ENCODE measurements around the gene BLACAT1.

GRCh38 chr1:205492774-205493173 is 36.9 kb upstream of the BLACAT1 start:
- TF ChIP-seq CTCF (IDR thresholded peaks at IDR 0.05) (no peak), ZFX (IDR thresholded peaks at IDR 0.05; ENCODE audit: borderline replicate concordance) (no peak)

All from 22Rv1 (cell line).